Stromal cell of bone marrow (primary cell): Measurements from ENCODE around the gene FOXE3.

ENCODE experiments used
- DNase-seq: peaks from one replicate; pipeline ENCODE4 v3.0.0-alpha.2; 2012; ENCODE audit warnings: low read depth

Gene FOXE3

GRCh38 chr1:47405697-47406096, 10.4 kb upstream of the FOXE3 start:
- no peak for DNase-seq

- DNase-seq: no peak
These were observed 9.1 kb upstream of the FOXE3 start for GRCh38 chr1:47406966-47407365.

DNA sequence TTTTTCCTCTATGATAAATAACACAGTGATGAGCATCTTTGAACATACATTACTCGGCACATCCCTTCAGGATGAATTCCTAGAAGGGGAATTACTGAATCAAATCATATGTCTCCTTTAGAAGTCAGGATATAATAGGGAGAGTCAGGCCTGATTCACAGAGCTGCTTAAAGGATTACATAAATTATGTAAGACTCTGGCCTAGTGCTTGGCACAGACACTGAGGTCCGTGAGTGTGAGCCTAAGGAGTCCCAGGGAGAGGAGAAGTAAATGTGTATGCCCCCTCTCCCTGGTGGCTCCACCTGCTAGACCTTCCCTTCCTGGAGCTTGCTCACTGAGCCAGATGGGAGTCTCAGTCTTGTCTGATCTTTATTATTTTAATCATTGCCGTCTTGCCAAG, 8.6 kb upstream of the FOXE3 start:
- DNase-seq: no peak

GRCh38 chr1:47409311-47410067, 6.6 kb upstream of the FOXE3 start:
- DNase-seq: no peak

GRCh38 chr1:47410068-47410455, 6.0 kb upstream of the FOXE3 start:
- no peak for DNase-seq

DNA sequence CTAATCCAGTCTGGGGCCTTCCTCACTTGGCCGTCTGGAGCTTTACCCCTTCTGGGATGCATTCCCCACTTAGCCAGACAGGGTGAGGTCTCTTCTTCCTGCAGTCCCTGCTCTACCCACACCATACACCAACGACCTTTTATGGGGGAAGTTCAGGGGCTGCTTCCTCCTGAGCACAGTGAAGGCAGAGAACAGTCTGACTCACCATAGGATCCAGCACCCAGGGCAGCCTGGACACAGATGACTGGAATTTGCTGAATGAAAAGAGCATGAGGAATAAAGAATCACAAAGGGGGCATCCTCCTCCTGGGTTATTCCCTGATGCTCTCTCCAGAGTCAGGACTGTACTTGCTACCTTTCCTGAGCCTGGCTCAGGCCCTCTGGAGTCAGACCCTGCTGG, 4.6 kb upstream of the FOXE3 start:
- no peak for DNase-seq

DNA sequence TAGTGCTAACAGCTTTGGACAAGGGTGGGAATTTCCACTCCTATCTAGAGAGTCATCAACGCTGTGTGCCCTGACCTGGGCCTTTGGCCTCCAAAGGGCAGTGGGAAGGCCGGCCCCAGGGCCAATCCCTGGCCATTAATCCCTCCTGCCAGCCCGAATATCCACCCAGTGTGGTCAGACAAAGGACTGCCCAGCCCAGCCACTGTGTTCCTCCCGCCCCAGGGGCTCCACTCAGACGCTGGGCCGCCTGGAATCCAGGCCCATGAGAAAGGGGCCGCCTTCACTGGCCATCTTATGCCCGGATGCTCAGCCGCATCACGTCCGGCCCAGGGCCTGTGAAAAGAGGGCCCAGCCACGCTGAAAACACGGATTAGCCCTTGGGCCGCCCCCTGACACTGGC, 3.6 kb upstream of the FOXE3 start:
- DNase-seq: no peak

GRCh38 chr1:47416319-47417169, 459 bp downstream of the FOXE3 start:
- DNase-seq: no peak

- DNase-seq: no peak
These were observed 1.3 kb downstream of the FOXE3 start for GRCh38 chr1:47417170-47418044.

GRCh38 chr1:47418122-47418521, 2.0 kb downstream of the FOXE3 start:
- no peak for DNase-seq

DNA sequence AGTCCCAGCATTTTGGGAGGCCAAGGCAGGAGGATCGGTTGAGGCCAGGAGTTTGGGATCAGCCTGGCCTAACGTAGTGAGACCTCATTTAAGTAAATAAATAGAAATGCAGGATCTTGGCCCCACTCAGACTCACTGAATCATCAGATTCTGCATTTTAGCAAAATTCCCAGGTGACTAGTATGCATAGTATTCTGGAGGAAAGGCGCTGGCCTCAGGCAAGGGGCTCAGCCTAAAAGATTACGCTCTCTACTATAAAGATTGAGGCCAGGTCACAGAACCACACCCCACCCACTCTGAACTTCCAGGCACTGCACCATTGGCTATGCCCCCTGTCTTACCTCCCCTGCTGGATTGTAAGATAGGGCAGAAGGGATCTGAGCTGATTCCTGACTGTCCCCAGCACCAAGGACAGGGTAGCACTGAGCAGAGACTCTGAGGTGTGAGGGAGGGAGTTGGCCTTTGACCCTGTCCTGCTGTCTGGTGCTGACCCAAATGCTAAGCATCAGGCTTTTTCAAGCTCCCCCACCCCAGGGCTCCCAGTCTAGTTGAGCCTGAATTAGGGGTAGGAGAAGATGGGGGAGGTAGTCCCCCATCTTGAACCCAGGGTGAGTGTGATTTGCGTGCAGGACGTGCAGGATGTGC, 2.7 kb downstream of the FOXE3 start:
- DNase-seq: no peak

- DNase-seq: no peak
These were observed 4.5 kb downstream of the FOXE3 start for GRCh38 chr1:47420547-47420946.

GRCh38 chr1:47423872-47424271, 7.8 kb downstream of the FOXE3 start:
- DNase-seq: no peak

- DNase-seq: no peak
These were observed 8.4 kb downstream of the FOXE3 start for GRCh38 chr1:47424336-47424982.

DNA sequence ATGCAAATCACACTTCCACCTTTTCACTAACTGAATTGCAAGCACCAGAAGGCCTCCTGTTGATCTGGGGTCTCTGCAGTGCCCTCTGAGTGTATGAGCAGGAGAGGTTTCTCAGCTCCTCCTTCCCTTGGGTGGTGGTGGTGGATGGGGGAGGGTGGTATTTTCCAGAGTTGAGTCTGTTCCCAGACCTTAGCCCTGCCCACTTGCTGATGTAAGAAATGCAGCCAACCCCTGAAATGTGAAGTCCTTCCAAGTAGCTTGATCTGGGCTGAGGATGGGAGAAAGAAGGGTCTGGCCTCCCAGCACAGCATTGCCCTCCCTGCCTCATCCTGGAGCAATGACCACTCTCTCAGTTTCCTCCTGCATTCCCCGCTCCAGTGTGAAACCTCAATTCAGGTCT, 15.4 kb downstream of the FOXE3 start:
- peak; percentile 51 for DNase-seq

GRCh38 chr1:47432071-47433036, 16.3 kb downstream of the FOXE3 start:
- DNase-seq: peak; percentile 63

- DNase-seq: no peak
These were observed 16.9 kb downstream of the FOXE3 start for GRCh38 chr1:47433037-47433421.

DNA sequence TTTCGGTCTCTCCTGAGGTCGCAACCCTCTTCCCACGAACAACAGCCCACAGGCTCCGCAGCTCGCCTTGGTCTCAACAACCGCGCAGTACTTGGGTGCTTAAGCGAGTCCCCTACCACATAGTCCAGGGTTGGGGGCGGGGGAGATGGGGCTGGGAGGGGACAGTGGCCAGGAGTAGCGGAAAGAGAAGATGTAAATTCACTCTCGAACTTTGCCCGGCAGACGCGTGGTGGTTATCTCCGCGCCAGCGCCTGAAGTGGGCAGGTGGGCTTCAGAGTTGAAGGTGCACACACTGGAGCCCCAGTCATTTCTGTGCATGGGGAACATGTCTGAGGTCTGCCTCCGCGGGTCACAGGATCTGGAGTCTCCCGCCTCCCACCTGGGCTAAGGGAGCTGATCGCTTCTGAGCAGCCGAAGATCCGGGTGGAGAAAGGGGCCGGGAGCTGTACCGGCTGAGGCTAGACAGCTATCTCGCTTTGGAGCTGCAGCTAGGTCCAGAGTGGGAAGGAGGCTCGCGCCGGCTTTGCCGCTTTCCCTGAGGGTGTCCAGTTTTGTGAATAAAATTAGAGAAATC, 17.5 kb downstream of the FOXE3 start:
- no peak for DNase-seq

DNA sequence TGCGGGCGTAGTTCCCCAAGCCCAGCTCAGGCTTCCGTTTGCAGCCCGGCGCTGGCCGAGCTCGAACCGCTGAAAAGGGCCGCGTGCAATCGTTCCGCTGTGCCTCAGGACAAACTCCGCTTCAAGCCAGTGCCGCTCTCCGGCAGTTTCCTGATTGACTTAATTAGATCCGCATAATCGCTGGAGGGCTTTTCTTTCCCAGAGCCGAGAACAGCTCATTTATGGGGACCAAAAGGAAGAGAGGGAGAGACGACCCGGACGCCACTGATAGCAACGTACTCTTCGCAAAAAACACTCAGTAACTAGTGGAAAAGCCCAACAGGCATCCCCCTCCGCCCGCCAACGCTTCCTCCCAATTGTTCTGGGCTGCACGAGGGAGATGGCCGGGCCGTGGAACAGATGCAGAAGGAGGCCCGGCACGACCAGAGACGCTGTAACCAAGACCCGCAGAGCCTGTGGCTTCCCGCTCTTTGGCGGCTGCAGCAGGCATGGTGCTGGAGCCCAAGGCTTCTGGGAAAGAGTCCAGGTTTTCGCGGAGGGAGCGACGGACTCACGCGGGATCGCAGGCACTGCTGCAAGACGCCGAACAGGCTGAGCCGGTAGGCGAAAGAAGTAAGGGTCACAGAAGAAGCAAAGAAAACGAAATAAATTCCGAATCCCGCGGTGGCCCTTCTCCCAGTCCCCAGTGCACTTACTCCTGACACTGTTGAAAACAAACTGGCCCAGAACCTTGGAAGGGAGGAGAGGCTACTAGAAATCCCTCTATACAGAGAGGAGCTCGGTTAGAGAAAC, 18.2 kb downstream of the FOXE3 start:
- no peak for DNase-seq
